Measurements from ENCODE around the gene TMEM79.

GRCh38 chr1:156281693-156282478 lies 2.2 kb upstream of the TMEM79 start:
- TF ChIP-seq CTCF (conservative IDR thresholded peaks at IDR 0.05), result no peak
- no peak for TF ChIP-seq EZH2 (IDR thresholded peaks at IDR 0.05; ENCODE audit: low read depth)
